GM12873 (cell line): ENCODE data around the gene RCN1.

ENCODE experiments used
- TF ChIP-seq, protein P1 (sequence below): IDR thresholded peaks from 2 replicates; pipeline ENCODE4 v1.5.1; 2012; ENCODE audit warnings: low read depth, mild to moderate bottlenecking, moderate library complexity, low read length, control low read depth; ENCODE audit not compliant: insufficient read depth; ENCODE audit errors: missing control alignments

The RCN1 gene

DNA sequence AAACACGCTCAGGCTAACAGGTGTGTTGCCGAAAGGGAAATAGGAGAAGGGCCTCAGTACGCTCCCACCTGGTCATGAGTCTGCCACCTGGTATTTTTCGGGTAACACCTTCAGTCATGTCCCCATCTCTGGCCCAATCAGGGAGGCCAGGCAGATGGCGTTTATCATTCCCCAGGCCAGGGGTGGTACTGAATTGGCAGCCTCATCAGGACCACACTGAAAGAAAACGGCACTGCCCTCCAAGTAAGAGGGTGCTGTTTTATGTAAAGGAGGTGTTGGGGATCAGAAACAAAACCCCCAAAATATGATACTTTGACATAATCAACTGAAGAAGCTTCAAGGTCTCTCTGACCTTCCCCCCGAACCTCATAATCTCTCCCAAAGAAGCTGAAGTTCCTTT is 58.9 kb downstream of the RCN1 start:
- TF ChIP-seq, protein P1, sequence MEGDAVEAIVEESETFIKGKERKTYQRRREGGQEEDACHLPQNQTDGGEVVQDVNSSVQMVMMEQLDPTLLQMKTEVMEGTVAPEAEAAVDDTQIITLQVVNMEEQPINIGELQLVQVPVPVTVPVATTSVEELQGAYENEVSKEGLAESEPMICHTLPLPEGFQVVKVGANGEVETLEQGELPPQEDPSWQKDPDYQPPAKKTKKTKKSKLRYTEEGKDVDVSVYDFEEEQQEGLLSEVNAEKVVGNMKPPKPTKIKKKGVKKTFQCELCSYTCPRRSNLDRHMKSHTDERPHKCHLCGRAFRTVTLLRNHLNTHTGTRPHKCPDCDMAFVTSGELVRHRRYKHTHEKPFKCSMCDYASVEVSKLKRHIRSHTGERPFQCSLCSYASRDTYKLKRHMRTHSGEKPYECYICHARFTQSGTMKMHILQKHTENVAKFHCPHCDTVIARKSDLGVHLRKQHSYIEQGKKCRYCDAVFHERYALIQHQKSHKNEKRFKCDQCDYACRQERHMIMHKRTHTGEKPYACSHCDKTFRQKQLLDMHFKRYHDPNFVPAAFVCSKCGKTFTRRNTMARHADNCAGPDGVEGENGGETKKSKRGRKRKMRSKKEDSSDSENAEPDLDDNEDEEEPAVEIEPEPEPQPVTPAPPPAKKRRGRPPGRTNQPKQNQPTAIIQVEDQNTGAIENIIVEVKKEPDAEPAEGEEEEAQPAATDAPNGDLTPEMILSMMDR, result no peak

DNA sequence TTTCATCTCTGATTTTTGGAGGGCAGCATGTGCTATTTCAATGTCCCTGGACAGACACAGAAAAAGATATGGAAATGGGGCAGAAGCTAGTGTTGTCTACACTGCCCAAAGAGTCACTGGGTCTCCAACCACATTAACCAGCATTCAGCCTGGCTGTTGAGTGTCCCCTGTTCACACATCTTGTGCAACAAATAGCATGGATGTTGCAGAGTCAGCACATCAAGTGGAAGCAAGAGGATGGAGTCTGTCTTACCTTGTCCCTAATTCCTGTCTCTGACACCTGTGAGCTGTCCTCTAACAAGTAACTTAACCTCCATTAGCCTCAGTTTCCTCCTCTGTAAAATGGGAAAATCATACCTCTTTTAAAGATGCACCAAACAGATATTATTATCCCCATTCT is 60.2 kb downstream of the RCN1 start:
- TF ChIP-seq, protein P1, result no peak

DNA sequence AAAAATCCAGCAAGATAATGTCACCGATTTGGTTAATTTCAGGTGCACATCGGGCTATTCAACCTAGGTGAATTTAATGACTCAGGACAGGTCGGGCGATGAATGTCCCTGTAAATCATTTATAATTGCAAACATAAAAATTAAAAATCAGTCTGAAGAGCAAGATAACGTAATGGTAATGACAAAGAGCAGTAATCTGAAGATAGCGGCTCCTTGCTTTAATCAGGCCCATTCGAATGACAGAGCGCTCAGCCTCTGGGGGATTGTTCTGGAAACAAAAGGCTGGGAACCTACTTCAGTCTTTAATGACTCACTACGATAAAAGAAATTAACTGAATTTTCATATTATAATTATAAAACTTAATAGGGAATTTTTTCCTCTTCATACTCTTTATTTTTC is 61.3 kb downstream of the RCN1 start:
- TF ChIP-seq, protein P1, result no peak

DNA sequence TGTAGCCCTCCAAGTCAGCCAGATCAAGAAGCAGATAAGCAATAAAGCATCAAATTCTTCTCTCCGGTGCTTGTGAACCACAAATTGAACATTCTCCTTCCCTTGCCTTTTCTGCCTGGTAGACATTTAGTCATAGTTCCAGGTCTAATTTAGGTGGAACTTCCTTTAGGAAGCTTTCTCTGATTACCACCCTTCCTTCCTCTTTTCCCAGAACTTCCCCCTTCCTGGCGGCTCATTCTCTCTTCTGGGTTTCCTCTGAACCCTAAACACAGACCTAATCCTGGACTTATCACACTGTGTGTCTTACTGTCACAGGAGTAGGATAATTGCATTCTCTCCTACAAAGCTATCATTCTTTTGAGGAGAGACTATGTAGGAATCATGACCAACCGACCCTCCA is 61.9 kb downstream of the RCN1 start:
- TF ChIP-seq, protein P1, result no peak

DNA sequence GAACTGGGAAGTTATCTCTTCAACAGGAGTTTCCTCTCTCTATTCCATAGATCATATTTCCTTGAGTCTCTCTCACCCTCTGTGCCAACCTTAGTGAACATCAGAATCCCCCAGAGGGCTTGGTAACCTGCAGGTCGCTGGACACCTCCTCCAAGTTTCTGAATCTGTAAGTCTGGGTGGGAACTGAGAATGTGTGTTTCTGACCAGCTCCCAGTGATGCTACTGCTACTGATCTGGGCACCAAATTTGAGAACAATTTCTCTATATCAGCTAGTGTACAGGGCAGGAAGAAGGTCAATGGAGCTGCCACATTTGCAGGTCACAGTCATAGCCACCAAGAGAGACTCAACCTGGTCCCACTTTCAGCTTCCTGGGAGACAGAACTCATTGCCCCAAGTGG is 62.9 kb downstream of the RCN1 start:
- TF ChIP-seq, protein P1, result no peak

DNA sequence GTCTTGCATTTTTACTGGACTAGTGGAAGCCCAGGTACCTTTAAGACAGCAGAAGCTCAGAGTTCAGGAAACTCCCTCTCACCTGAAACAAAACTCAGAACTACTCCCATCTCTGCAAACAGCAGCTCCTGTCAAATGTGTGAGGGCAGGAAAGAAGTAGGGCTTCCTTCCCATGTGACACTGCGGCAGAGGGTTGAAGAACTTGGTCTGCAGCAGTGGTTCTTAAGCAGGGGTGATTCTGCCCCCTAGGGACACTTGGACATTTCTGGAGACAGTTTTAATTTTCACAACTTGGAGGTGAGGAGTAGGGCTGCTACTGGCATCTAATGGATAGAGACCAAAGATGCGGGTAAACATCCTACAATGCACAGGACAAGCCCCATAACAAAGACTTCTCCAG is 63.4 kb downstream of the RCN1 start:
- TF ChIP-seq, protein P1, result no peak
